GM19438 (cell line): ENCODE results near the gene RHCE.
"Not testable (repeated sequence)": the region's sequence is repeated elsewhere in the genome, so short reads cannot be mapped to it uniquely, and the experiment has no call there.

Source experiments
- ATAC-seq: cut with Tn5 transposase; IDR thresholded peaks from one replicate; pipeline ENCODE4 v1.9.1; 2021; ENCODE audit warnings: low read depth; ENCODE audit not compliant: unreplicated experiment

RHCE gene

GRCh38 chr1:25402947-25403803, 17.4 kb downstream of the RHCE start:
- ATAC-seq = not testable (repeated sequence)

DNA sequence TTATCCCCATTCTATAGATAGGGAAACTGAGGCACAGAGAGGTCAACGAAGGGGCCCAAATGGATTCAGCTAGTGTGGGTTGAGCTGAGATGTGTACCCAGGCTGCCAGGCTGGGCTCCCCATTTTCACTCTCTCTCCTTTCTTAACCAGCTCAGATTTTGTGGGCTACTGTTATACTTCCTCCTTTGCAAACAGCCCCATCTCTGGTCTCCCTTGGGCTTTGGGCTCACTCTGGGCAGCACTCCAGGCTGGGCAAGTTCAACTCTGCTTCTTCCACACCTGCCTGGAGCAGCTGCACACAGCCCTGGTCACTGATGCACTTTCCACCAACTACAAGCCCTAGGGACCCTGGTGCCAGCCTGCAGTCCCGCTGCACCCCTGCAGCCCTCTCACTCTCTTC, 22.5 kb downstream of the RHCE start:
- not testable (repeated sequence) for ATAC-seq

- ATAC-seq = not testable (repeated sequence)
Observed at GRCh38 chr1:25397549-25397948, 23.1 kb downstream of the RHCE start.

GRCh38 chr1:25392841-25393240, 27.8 kb downstream of the RHCE start:
- no peak for ATAC-seq

DNA sequence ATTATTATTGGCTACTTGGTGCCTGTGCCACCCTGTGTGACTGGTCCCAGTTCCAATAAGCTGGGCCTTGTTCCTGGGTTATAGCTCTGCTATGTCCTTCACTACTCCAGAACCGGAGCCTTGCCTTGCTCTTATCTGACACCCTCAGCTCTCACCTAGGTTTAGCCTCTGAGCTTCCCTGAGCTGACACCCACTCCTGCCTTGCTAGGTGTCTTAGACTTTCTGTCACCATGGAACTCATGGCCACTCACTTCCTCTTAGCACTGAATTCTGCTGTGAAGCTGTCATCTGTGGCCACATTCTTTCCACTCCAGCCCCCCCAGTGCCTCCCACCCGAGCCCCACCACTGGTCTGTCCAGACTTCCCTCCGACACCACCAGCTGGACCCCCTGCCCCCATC, 30.9 kb downstream of the RHCE start:
- not testable (repeated sequence) for ATAC-seq

- ATAC-seq = not testable (repeated sequence)
Observed at GRCh38 chr1:25388691-25389090, 31.9 kb downstream of the RHCE start.

DNA sequence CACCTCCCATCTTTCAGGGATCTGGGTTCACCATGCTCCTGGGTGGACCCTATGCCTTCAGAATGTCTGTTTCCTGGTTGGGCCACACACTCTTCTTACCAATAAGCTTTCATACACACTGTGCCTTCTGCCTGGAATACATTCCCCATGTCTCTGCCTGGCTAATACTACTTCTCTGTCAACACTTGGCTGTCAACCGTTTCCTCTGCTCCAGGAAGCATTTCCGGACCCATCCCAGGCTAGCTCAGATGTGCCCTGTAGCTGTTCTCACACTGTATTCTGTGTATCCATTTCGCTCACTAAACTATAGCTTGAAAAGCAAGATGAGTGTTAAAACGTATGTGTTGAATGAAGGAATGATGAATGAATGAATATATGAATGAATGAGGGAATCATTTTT, 33.5 kb downstream of the RHCE start:
- ATAC-seq = not testable (repeated sequence)

GRCh38 chr1:25383875-25384274, 36.8 kb downstream of the RHCE start:
- ATAC-seq = not testable (repeated sequence)

GRCh38 chr1:25383090-25383489, 37.5 kb downstream of the RHCE start:
- not testable (repeated sequence) for ATAC-seq

- ATAC-seq = not testable (repeated sequence)
Observed at GRCh38 chr1:25382543-25382942, 38.1 kb downstream of the RHCE start.

GRCh38 chr1:25378367-25378766, 42.3 kb downstream of the RHCE start:
- not testable (repeated sequence) for ATAC-seq

DNA sequence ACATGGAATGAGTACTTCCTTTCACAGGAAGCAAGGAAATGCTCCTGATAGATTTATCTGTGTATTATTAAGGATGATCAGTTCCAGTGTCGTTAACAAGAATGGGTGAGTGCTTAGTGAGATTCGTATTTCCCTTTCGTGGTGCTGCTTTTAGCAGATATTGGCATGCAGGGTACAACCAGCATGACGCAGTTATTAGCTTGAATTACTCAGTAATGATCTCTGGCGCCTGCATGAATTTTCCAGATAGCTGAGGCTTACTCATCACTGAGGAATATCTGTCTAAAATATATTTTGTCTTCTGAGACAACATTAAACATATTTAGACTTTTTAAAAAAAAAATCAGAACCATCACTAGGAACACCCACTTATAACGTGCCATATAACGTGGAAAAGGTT, 48.9 kb downstream of the RHCE start:
- not testable (repeated sequence) for ATAC-seq

DNA sequence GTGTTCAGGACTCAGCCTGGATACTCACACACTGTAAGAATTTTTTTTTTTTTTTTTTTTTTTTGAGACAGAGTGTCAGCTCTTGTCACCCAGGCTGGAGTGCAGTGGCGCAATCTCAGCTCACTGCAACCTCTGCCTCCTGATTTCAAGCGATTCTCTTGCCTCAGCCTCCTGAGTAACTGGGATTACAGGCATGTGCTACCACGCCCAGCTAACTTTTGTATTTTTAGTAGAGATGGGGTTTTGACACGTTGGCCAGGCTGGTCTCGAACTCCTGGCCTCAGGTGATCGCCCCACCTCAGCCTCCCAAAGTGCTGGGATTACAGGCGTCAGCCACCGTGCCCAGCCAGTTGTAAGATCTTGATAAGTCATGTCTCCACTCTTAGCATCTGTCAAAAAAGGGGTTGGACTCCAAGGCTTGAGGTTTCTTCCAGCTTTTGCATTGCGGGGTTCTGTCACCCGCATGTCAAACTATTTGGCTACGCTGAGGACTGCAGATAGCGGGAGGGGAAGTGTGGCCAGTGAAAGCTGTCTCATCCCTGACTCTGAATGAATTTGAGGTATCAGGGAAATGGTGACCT, 50.8 kb downstream of the RHCE start:
- ATAC-seq = not testable (repeated sequence)

GRCh38 chr1:25369241-25369640, 51.4 kb downstream of the RHCE start:
- ATAC-seq = no peak

DNA sequence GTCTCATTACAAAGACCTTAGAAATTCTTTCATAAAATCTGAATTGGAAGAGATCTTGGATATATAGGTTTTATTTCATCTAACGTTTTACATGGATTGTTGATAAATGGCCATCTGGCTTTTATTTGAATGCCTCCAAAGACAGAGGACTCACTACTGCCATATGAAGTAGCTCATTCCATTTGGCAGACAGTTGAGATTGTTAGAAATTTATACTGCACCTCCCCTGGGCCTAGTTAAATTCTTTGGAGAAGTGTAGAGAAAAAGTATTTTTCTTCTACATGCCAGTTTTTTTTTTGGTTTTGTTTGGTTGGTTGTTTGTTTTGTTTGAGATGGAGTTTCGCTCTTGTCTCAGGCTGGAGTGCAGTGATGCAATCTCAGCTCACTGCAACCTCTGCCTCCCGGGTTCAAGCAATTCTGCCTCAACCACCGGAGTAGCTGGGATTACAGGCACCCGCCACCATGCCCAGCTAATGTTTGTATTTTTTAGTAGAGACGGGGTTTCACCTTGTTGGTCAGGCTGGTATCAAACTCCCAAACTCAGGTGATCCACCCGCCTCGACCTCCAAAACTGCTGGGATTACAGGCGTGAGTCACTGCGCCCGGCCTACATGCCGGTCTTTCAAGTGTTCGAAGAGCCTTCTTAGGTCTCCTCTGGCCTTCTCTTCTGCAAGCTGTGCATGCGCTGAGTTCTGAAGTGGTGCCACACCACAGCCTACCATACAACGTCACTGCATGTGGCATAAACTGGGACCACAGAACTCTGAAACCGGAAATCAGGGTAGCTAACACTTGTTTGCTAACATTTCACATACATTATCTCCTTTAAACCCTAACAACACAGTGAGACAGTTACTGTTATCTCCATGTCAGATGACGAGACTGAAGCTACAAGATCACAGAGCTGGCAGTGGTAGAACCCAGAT, 57.7 kb downstream of the RHCE start:
- ATAC-seq = not testable (repeated sequence)

- no peak for ATAC-seq
Observed at GRCh38 chr1:25361901-25362300, 58.7 kb downstream of the RHCE start.

GRCh38 chr1:25360596-25361581, 59.7 kb downstream of the RHCE start:
- no peak for ATAC-seq

DNA sequence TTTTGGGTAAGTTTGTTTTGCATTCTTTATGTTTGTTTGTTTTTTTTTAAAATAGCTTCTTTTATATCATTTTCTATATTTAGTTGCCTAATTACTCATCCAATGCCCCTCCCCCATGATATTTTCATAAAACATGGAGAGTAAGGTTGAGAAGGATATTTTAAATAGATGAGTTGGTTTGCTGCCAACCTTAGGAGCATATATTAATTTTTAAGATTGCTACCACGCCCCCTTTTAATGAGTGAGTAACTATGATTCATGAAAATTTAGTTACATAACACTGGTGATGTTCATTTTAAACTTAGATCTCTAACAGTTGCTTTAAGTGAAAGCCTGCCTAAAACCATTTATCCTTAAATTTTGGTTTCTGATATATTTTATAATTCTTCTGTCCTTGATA, 63.8 kb downstream of the RHCE start:
- no peak for ATAC-seq

DNA sequence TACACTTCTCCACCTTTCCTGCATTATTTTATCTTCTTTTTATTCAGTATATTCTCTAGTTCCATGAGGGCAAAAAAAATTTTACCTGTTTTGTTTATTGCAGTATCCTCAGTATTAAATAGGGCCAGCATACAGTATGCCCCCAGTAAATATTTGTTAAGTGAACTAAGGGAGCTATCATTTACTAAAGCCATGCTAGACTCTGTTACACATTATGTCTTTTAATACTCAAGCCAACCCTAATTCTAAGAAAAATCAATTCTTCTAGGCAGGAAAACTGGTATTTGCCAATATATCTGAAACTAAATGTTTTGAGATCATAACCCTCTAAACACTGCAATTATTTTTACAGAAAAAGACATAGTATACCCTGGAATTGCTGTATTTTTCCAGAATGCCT, 64.2 kb downstream of the RHCE start:
- ATAC-seq = no peak
